OCI-LY3 (cell line): Measurements from ENCODE around the gene ARHGAP21.

Experiments
- H2AFZ ChIP-seq: fragments of 200-600, 300-600 bp; shearing (Covaris generic); 2 replicates; pipeline ENCODE4 v1.6.0; 2014; ENCODE audit warnings: antibody characterized with exemption, low read depth, low read length
- H3K27ac ChIP-seq: fragments of 200-600, 300-600 bp; sonication (generic); 2 replicates; pipeline ENCODE4 v1.5.1; 2014; ENCODE audit warnings: mild to moderate bottlenecking, low read length, moderate library complexity, mixed read lengths
- H3K27me3 ChIP-seq: fragments of 200-600, 300-600 bp; sonication (generic); 2 replicates; pipeline ENCODE4 v1.6.1; 2014; ENCODE audit warnings: low read depth, low read length, mixed read lengths
- H3K36me3 ChIP-seq: fragments of 200-600, 300-600 bp; sonication (generic); replicated peaks from 2 replicates; pipeline ENCODE3; 2014; ENCODE audit warnings: low read depth, low read length, mixed read lengths
- H3K4me1 ChIP-seq: fragments of 300-600, 200-600 bp; sonication (generic); 2 replicates; pipeline ENCODE4 v1.6.1; 2014; ENCODE audit warnings: low read length, mixed read lengths
- H3K4me2 ChIP-seq: fragments of 200-600, 300-600 bp; sonication (generic); 2 replicates; pipeline ENCODE4 v1.6.1; 2014; ENCODE audit warnings: low read length, mixed read lengths
- H3K4me3 ChIP-seq: fragments of 300-600, 200-600 bp; sonication (generic); 2 replicates; pipeline ENCODE4 v1.5.1; 2014; ENCODE audit warnings: antibody characterized with exemption, mild to moderate bottlenecking, low read length, moderate library complexity
- H3K79me2 ChIP-seq: fragments of 300-600, 200-600 bp; shearing (Covaris generic); 2 replicates; pipeline ENCODE4 v1.6.1; 2014; ENCODE audit warnings: mild to moderate bottlenecking, low read length, mixed read lengths
- H3K9ac ChIP-seq: fragments of 300-600, 200-600 bp; shearing (Covaris generic); 2 replicates; pipeline ENCODE4 v1.6.0; 2014; ENCODE audit warnings: mild to moderate bottlenecking, low read length, moderate library complexity
- H3K9me3 ChIP-seq: fragments of 200-600, 300-600 bp; shearing (Covaris generic); 2 replicates; pipeline ENCODE4 v1.6.1; 2014; ENCODE audit warnings: low read length, mixed read lengths; ENCODE audit not compliant: insufficient read depth
- H4K20me1 ChIP-seq: fragments of 200-600, 300-600 bp; sonication (generic); 2 replicates; pipeline ENCODE4 v1.6.1; 2016; ENCODE audit warnings: low read length, mixed read lengths; ENCODE audit not compliant: insufficient read depth
- CTCF ChIP-seq: fragments of 200-600, 300-600 bp; sonication (generic); IDR thresholded peaks from 2 replicates; pipeline ENCODE4 v1.5.1; 2014; ENCODE audit warnings: antibody characterized with exemption, low read length, low read depth
- EZH2phosphoT487 ChIP-seq: fragments of 200-600 bp; shearing (Covaris generic); IDR thresholded peaks from 2 replicates; pipeline ENCODE4 v1.6.1; 2018; ENCODE audit warnings: antibody characterized with exemption, mixed run types, low read depth

ARHGAP21 gene

GRCh38 chr10:24575481-24576002, 148.1 kb downstream of the ARHGAP21 start:
- H3K4me2 ChIP-seq: no peak overlapping the region
- no peak for TF ChIP-seq CTCF
- no peak for TF ChIP-seq EZH2phosphoT487

DNA sequence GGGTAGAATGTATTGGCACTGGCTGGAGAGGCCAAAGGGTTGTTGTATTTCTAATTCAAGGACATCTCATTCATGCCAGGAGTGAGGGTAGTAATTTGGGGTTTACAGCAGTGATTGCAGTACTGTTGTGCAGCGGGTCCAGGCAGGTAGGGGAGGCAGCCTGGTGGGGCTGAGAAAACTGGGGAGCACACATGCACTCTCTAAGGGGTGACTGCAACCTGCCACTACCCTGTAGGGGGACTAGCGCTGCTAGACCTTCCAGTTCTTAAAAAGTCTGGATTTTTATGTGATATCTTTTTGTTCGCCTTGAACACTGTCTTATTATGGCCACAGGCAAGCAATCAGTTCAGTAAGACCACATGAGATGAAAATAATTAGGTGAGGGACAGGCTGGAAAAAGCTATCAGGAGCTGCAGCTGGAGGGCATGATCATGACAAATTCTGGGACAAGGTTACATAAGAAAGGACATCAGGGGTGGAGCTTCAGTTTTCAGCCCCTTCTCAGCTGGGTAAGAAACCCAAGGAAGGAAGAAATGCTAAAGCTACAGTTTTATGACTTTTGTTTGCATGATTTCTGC, 149.0 kb downstream of the ARHGAP21 start:
- Histone ChIP-seq H3K9ac (no peak overlapping the region), H3K4me1 (no peaks in the 10 kb centered on the region), H3K27me3 (no peaks in the 10 kb centered on the region), H2AFZ (no peak overlapping the region), H3K27ac (no peak overlapping the region), H3K36me3 (no peaks in the 10 kb centered on the region), H3K4me3 (no peak overlapping the region), H3K79me2 (no peaks in the 10 kb centered on the region), H4K20me1 (no peaks in the 10 kb centered on the region), H3K9me3 (no peaks in the 10 kb centered on the region), H3K4me2 (no peak overlapping the region)
- TF ChIP-seq EZH2phosphoT487 (no peak), CTCF (no peak)

More at GRCh38 chr10:24575481-24576002, 148.1 kb downstream of the ARHGAP21 start:
- Histone ChIP-seq H3K79me2 (no peaks in the 10 kb centered on the region), H3K27ac (no peak overlapping the region), H4K20me1 (no peaks in the 10 kb centered on the region), H3K36me3 (no peaks in the 10 kb centered on the region), H2AFZ (no peak overlapping the region), H3K4me3 (no peak overlapping the region), H3K4me1 (no peaks in the 10 kb centered on the region), H3K9ac (no peak overlapping the region), H3K27me3 (no peaks in the 10 kb centered on the region), H3K9me3 (no peaks in the 10 kb centered on the region)

DNA sequence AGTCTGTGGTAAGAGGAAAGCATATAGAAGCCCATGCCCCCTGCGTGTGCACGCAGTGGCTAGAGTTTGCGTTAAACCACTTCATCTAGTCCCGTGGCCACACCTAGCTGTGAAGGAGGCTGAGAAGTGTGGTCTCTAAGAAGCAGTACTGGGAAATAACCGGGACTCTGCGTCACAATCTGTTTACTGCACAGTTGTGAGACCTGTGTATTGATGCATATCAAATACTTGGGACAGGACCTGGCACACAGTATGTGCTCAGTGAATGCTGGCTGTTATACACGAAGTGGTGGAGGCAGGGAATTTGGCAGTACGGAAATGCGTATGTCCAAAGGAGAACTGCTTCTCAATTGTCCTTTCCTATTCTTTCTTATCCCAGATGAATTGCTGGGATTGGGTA, 149.5 kb downstream of the ARHGAP21 start:
- no peak for TF ChIP-seq CTCF
- no peak for TF ChIP-seq EZH2phosphoT487
- Histone ChIP-seq H3K79me2 (no peaks in the 10 kb centered on the region), H3K4me3 (no peak overlapping the region), H3K27me3 (no peaks in the 10 kb centered on the region), H3K36me3 (no peaks in the 10 kb centered on the region), H3K9ac (no peak overlapping the region), H3K27ac (no peak overlapping the region), H3K4me2 (no peak overlapping the region), H2AFZ (no peak overlapping the region), H3K4me1 (no peaks in the 10 kb centered on the region), H3K9me3 (no peaks in the 10 kb centered on the region), H4K20me1 (no peaks in the 10 kb centered on the region)

DNA sequence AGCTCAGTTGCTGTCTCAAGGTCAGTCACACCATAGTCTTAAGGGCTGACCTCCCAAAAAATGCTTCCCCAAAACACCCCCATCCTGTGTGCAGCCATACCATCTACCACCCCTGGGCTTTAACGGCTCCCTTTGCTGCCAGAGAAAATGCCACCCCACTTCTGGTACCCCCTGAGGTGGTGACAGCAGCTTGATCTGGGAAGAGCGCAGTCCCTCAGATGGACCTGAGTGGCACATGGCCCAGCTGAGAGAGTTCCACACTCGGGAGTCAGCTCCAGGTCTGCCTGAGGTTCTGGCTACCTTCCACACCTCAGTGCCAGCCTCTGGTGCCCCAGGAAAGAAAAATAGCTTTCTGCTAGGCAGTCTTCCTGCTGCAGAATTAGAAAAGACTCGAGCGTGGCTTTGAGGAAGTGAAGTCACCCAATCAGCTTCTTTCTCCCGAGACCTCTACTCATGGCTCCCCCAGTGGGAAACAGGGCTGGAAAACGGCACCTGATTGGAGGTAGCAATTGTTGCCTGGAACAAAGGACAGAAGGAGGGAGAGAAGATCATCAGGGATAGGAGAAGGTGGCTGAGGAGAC, 151.7 kb downstream of the ARHGAP21 start:
- peak overlapping the region; percentile 74; the same call in 1 of the 2 replicates for H2AFZ ChIP-seq
- no peaks in the 10 kb centered on the region for H3K27me3 ChIP-seq
- no peaks in the 10 kb centered on the region for H3K9me3 ChIP-seq
- no peaks in the 10 kb centered on the region for H3K79me2 ChIP-seq
- peak overlapping the region; percentile 46; the same call in 1 of the 2 replicates for H3K4me3 ChIP-seq
- no peaks in the 10 kb centered on the region for H3K36me3 ChIP-seq
- peak overlapping the region; percentile 48 for H3K4me2 ChIP-seq
- H3K27ac ChIP-seq: no peak overlapping the region
- no peaks in the 10 kb centered on the region for H4K20me1 ChIP-seq
- no peaks in the 10 kb centered on the region for H3K4me1 ChIP-seq
- TF ChIP-seq CTCF (no peak), EZH2phosphoT487 (no peak)
- H3K9ac ChIP-seq: no peak overlapping the region
